ENCODE data around the gene ARMC2.

- TF ChIP-seq CTCF (conservative IDR thresholded peaks at IDR 0.05; ENCODE audit: low read length), result no peak
- TF ChIP-seq EZH2phosphoT487 (IDR thresholded peaks at IDR 0.05; ENCODE audit: borderline replicate concordance, low read depth, low read length), result no peak
These were observed 12.2 kb upstream of the ARMC2 start for GRCh38 chr6:108836061-108836460.

Measured in OCI-LY7 (cell line).